ENCODE results near the gene JARID2.

JARID2 gene

DNA sequence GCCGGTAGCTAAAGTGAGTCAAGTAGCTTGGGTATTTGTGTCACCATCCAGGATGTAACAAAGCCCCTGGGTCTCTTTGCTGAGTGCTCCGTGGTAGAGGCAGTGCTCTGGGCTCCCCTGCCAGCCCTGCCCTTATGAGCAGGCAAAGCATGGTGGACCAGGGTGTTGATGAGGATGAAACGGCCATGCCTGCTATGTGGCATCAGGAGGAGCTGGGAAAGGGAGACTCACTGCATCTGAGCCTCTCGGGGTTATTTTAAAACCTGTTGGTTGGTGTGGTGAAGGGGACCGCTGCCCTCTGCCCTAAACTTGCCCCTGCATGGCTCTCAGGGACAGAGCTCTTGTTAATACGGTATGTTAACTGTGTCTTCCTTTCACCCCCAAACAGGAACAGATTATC lies 273.8 kb downstream of the JARID2 start:
- TF ChIP-seq, protein P1, sequence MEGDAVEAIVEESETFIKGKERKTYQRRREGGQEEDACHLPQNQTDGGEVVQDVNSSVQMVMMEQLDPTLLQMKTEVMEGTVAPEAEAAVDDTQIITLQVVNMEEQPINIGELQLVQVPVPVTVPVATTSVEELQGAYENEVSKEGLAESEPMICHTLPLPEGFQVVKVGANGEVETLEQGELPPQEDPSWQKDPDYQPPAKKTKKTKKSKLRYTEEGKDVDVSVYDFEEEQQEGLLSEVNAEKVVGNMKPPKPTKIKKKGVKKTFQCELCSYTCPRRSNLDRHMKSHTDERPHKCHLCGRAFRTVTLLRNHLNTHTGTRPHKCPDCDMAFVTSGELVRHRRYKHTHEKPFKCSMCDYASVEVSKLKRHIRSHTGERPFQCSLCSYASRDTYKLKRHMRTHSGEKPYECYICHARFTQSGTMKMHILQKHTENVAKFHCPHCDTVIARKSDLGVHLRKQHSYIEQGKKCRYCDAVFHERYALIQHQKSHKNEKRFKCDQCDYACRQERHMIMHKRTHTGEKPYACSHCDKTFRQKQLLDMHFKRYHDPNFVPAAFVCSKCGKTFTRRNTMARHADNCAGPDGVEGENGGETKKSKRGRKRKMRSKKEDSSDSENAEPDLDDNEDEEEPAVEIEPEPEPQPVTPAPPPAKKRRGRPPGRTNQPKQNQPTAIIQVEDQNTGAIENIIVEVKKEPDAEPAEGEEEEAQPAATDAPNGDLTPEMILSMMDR (IDR thresholded peaks at IDR 0.05; ENCODE audit: control insufficient read depth, extremely low read depth, insufficient read depth): no peak
- H3K4me3 ChIP-seq (ENCODE audit: low read depth, low read length): no peak overlapping the region
- DNase-seq (ENCODE audit: low read depth): no peak

DNA sequence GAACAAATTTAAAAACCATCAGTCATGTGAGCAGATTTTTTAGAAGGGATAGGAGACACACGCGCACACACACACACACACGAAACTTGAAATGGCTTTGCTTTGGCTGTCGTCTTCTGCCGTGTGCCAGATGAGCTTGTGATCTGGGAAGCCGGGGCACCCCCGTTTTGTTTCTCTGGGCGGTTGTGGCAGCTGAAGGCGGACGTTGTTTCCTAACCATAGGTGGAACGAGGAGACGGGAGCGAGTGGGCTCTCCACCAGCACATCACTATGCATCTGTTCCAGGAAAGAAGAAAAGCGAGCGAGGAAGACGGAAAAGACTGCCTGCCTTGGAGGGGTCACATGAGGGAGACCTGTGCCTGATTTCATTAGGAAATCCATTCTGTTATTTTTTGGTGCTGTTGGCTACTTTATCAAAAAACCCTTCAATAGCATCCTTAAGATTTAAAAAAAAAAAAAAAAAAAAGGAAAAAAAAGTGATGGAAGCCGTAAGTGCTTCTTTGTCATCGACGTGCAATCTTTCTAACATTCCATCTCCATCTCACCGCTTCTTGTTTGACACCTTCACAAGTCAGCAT lies 274.8 kb downstream of the JARID2 start:
- no peak overlapping the region for H3K4me3 ChIP-seq (ENCODE audit: low read depth, low read length)
- DNase-seq (ENCODE audit: low read depth): no peak
- TF ChIP-seq, protein P1 (IDR thresholded peaks at IDR 0.05; ENCODE audit: control insufficient read depth, extremely low read depth, insufficient read depth): no peak

DNA sequence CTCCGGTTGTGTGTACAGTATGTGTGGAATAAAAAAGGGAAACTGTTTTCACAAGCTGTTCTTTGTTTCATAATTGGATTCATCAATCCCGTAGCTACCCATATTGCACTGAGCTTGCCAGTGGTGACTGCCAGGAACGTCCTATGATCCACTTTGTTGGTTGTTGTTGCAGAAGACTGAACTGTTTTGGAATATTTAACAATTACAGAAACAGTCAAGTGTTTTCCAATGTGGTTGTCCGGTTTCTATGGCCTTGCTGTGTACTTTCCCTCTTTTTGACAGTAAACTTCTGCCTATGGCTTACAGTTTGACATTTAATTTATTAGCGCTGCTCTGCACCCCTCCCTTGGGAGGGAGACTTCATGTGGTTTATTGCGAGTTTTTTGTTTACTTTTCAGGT lies 275.7 kb downstream of the JARID2 start:
- H3K4me3 ChIP-seq (ENCODE audit: low read depth, low read length): no peak overlapping the region
- DNase-seq (ENCODE audit: low read depth): no peak
- TF ChIP-seq, protein P1 (IDR thresholded peaks at IDR 0.05; ENCODE audit: control insufficient read depth, extremely low read depth, insufficient read depth): no peak

DNA sequence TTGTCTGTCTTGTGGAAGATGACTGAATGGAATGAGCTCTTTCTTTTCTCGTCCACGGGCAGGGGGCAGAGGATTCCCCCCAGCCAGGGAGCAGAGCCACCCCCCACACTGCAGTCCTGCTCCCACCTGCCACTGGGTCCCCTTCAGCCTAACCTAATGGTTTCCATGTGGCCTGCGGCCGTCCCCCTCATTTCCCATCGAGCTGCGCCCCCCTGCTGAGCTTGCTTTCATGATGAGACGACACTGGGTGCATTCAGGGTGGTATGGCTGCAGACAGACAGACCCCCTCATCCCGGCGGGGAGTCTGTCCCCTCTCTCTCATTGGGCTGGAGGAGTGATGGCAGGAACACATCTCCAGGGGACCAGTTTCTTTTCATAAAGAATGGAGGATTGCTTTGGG lies 276.2 kb downstream of the JARID2 start:
- TF ChIP-seq, protein P1 (IDR thresholded peaks at IDR 0.05; ENCODE audit: control insufficient read depth, extremely low read depth, insufficient read depth): no peak
- no peak overlapping the region for H3K4me3 ChIP-seq (ENCODE audit: low read depth, low read length)
- no peak for DNase-seq (ENCODE audit: low read depth)

GRCh38 chr6:15522427-15522826 lies 276.6 kb downstream of the JARID2 start:
- TF ChIP-seq, protein P1 (IDR thresholded peaks at IDR 0.05; ENCODE audit: control insufficient read depth, extremely low read depth, insufficient read depth): no peak
- no peak for DNase-seq (ENCODE audit: low read depth)

GRCh38 chr6:15522856-15523529 lies 277.1 kb downstream of the JARID2 start:
- DNase-seq (ENCODE audit: low read depth): no peak
- TF ChIP-seq, protein P1 (IDR thresholded peaks at IDR 0.05; ENCODE audit: control insufficient read depth, extremely low read depth, insufficient read depth): no peak
- no peak overlapping the region for H3K4me3 ChIP-seq (ENCODE audit: low read depth, low read length)

More at GRCh38 chr6:15522427-15522826, 276.6 kb downstream of the JARID2 start:
- H3K4me3 ChIP-seq (ENCODE audit: low read depth, low read length): no peak overlapping the region
